Activated CD8-positive, alpha-beta memory T cell treated with anti-CD3 and anti-CD28 coated beads for 24 hours (primary cell): Measurements from ENCODE around the gene PCDHGB7.
"Not testable (repeated sequence)": the region's sequence is repeated elsewhere in the genome, so short reads cannot be mapped to it uniquely, and the experiment has no call there.

ENCODE experiments used
- DNase-seq: peaks from one replicate; pipeline ENCODE4 v3.0.0-alpha.2; 2020

The PCDHGB7 gene

DNA sequence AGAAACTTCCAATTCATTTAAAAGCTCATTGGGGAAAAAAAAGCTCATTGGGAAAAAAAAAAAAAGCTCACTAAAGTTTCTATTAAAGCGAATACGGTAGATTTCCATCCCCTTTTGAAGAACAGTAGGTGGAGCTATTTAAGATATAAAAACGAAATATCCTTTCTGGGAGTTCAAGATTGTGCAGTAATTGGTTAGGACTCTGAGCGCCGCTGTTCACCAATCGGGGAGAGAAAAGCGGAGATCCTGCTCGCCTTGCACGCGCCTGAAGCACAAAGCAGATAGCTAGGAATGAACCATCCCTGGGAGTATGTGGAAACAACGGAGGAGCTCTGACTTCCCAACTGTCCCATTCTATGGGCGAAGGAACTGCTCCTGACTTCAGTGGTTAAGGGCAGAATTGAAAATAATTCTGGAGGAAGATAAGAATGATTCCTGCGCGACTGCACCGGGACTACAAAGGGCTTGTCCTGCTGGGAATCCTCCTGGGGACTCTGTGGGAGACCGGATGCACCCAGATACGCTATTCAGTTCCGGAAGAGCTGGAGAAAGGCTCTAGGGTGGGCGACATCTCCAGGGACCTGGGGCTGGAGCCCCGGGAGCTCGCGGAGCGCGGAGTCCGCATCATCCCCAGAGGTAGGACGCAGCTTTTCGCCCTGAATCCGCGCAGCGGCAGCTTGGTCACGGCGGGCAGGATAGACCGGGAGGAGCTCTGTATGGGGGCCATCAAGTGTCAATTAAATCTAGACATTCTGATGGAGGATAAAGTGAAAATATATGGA, 13.0 kb downstream of the PCDHGB7 start, which contains the start of gene PCDHGA12:
Gene PCDHGA12, plus strand, starts transcription at position 176 of the 782 bp plus-strand sequence. Its CDS starts 253 bp downstream, at position 429.
- DNase-seq: no peak

DNA sequence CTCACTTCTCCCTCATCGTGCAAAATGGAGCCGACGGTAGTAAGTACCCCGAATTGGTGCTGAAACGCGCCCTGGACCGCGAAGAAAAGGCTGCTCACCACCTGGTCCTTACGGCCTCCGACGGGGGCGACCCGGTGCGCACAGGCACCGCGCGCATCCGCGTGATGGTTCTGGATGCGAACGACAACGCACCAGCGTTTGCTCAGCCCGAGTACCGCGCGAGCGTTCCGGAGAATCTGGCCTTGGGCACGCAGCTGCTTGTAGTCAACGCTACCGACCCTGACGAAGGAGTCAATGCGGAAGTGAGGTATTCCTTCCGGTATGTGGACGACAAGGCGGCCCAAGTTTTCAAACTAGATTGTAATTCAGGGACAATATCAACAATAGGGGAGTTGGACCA, 13.8 kb downstream of the PCDHGB7 start:
- no peak for DNase-seq

DNA sequence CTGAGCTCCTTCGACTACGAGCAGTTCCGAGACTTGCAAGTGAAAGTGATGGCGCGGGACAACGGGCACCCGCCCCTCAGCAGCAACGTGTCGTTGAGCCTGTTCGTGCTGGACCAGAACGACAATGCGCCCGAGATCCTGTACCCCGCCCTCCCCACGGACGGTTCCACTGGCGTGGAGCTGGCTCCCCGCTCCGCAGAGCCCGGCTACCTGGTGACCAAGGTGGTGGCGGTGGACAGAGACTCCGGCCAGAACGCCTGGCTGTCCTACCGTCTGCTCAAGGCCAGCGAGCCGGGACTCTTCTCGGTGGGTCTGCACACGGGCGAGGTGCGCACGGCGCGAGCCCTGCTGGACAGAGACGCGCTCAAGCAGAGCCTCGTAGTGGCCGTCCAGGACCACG, 14.8 kb downstream of the PCDHGB7 start:
- DNase-seq: not testable (repeated sequence)

DNA sequence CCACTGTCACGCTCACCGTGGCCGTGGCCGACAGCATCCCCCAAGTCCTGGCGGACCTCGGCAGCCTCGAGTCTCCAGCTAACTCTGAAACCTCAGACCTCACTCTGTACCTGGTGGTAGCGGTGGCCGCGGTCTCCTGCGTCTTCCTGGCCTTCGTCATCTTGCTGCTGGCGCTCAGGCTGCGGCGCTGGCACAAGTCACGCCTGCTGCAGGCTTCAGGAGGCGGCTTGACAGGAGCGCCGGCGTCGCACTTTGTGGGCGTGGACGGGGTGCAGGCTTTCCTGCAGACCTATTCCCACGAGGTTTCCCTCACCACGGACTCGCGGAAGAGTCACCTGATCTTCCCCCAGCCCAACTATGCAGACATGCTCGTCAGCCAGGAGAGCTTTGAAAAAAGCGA, 15.2 kb downstream of the PCDHGB7 start:
- DNase-seq: not testable (repeated sequence)

DNA sequence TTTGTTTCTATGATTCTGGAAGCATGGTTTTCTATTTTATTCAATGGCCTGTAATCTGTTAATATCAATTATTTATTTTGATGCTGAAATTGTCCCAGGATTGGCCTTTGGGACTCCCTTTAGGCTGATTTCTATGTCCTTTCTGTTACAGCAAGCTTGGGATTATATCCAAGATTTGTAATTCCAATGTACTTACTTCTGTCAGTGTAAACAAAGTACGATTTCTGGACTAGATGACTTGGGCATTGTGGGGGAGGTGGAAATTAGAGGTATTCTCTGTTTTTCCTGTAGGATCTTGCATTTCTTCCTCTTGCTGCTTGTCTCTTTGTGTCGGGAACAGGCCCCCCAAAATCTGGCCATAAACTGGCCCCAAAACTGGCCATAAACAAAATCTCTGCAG, 16.5 kb downstream of the PCDHGB7 start:
- DNase-seq: no peak

DNA sequence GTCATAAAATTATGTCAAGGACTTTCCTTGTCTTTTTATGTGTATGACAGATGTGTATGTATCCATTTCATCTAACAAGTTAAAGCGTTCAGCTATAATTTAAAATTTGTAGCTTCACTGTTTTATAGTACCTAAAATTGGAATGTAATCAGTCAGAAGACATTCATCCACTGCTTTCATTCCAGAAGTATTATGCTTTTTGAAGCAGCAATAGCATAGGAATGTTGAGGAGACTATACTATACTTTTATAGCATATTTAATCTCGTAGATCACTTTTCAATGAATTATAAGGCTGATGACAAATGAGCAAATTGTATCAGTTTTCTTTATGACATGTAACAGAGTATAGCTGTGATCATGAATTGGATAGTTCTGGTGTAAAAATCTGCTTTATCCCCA, 19.7 kb downstream of the PCDHGB7 start:
- DNase-seq: no peak

DNA sequence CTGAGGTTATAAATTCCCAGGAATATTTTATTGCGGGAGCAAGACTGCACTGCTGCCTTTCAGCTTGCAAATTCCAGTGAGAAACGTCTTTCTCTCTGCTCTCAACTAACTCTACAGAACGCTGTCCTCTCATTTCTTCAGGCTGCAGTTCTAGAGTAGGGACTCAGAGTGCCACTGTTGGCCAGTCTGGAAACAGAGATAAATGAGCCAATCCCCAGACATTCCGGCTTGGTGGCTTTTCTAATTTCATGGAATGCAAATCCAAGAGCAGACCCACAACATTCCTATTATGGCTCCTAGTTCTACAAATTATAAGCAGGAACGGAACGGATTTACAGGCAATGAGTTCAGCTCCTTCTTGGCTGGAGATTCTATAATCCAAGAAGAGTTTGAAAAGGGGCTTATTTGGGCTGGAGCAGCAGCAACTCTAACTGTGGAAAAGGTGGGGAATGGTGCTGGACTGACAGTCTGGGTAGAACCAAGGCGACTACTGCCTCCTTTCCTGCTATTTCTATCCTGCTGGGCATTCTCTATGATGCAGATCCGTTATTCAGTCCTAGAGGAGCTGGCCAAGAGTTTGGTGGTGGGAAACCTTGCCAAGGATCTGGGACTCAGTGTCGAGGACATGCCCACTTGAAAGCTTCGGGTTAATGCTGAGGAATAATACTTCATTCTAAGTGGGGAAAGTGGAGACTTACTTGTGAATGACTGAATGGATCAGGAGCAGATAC, 22.1 kb downstream of the PCDHGB7 start:
- no peak for DNase-seq

DNA sequence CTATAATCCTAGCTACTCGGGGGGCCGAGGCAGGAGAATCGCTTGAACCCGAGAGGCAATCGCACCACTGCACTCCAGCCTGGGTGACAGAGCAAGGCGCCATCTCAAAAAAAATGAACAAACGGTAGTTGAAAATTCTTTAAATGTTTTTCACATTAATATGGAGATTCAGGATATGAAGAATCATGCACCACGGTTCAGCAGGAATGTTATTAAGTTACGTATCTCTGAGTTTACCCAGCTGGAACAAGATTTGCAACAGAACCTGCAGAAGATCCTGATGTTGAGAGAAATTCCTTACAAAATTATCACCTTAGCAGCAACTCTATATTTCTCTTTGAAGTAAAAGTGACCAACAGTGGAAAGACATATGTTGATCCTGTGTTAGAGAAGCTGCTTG, 22.9 kb downstream of the PCDHGB7 start:
- no peak for DNase-seq

DNA sequence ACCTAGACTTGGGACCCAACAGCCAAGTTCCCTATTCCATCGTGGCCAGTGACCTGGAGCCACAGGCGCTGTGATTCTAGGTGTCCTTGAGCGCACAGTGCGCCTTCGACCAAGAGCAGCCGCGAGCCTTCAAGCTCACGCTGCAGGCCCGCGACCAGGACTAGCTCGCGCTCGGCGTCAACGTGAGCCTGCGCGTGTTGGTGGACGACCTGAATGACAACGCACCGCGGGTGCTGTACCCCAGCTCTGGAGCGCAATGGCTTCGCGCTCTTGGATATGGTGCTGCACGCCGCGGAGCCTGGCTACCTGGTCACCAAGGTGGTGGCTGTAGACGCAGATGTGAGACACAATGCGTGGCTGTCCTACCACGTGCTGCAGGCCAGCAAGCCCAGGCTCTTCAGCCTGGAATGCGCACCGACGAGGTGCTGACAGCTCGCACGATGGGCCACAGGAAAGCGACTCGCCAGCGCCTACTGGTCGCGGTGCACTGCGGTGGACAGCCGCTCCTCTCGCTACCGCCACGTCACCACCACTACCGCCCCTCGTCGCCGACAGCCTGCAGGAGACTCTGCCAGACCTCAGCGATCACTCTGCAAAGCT, 24.2 kb downstream of the PCDHGB7 start:
- DNase-seq: no peak

DNA sequence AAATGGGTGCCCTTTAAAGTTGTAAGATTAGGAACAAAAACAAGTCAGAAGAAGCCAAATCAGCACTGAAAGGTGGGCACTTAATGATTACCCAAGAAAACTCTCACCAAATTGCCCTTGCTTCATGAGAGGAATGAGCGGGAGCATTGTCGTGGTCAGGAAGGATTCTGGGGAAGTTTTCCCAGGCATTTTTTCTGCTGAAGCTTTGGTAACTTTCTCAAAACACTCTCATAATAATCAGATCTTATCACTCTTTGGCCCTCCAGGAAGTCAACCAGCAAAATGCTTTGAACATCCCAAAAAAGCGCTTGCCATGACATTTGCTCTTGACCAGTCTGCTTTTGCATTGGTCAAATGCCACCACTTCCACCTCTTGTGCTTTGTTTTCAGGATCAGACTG, 47.9 kb downstream of the PCDHGB7 start:
- DNase-seq: no peak
